HG03060 (cell line): Measurements from ENCODE around the gene UBXN4.
"Not testable (repeated sequence)": the region's sequence is repeated elsewhere in the genome, so short reads cannot be mapped to it uniquely, and the experiment has no call there.

Experiments
- ATAC-seq: cut with Tn5 transposase; IDR thresholded peaks from one replicate; pipeline ENCODE4 v1.9.1; 2021; ENCODE audit warnings: low read depth, moderate number of reproducible peaks; ENCODE audit not compliant: unreplicated experiment

Gene UBXN4

DNA sequence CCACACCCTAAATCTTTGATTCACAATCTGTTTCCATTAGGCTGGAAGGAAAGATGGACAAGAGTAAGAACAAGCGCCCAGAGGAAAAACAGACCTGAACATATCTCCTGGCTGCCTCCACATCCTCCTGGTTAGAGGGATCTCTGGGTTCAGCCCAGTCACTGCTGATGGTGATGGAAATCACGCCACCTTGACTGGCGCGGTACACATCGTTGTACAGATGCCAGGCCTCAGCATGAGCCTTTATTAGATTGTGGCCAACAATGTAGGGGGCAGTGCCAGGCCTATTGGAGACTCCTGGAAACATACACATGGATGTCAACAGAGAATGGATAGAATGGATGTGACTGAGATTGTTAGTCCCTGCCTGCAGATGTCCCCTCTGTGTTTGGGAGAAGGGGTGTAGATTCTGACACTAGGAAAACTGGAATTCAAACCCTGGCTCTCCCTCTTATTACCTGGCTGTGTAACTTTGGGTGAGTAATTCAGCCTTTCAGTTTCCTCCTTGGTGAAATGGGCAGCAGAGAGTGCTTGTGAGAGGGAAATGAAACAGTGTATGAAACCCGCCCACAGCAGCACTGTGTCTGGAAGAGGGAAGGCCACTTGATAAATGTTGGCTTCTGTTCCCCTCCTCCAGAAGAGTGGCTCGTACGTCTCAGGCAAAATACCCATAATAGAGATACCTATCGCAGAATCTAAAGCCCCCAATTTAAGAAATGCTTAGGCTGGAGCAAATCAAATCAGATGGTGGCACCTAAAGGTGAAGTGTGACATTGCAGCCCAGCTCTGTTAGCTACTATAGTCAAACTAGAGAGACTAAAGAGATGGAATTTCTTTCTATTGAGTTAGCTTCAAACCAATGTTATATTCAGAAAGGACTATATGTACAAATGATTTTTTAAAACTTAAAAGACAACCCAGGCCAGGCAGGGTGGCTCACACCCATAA, 59.1 kb downstream of the UBXN4 start:
- ATAC-seq = no peak

DNA sequence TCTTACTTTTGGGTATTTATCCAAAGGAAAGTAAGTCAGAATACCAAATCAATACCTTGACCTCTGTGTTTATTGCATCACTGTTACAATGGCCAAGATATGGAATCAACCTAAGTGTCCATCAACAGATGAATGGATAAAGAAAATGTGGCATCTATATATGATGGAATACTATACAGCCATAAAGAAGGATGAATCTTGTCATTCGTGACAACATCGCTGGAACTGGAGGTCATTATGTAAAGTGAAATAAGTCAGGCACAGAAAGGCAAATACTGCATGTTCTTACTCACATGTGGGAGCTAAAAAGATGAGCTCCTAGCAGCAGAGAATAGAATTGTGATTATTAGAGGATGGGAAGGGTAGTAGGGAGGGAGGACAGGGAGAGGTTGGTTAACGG, 60.7 kb downstream of the UBXN4 start:
- ATAC-seq = no peak

DNA sequence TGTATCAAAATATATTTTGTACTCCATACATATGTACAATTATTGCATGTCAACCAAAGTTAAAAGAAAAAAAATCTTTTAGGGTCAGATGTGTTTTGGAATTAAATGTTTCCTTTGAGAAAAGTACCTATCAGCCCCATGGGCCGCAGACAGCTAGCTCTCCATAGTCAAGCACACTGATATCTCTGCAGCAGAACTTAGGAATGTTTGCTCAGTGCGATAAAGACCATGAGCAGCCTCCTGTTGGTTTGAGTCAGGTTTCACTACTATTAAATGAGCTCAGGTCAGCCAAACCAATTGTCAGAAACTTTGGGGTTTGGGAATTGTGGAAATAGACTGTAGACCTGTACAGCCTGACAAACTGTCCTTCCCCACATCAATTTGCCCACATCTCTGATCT, 61.6 kb downstream of the UBXN4 start:
- no peak for ATAC-seq

DNA sequence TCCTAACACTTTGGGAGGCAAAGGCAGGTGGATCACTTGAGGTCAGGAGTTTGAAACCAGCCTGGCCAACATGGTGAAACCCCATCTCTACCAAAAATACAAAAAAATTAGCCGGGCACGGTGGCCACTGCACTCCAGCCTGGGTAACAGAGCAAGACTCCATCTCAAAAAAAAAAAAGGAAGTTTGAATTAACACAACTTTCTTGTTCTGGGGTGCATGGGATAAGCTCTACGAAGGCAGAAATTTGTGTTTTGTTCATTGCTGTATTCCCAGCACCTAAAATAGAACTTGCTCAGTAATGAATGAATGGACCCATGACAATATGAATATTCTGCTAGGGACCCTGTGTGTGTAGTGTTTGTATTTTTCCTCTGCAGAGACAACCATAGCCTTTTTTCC, 66.2 kb downstream of the UBXN4 start:
- not testable (repeated sequence) for ATAC-seq

DNA sequence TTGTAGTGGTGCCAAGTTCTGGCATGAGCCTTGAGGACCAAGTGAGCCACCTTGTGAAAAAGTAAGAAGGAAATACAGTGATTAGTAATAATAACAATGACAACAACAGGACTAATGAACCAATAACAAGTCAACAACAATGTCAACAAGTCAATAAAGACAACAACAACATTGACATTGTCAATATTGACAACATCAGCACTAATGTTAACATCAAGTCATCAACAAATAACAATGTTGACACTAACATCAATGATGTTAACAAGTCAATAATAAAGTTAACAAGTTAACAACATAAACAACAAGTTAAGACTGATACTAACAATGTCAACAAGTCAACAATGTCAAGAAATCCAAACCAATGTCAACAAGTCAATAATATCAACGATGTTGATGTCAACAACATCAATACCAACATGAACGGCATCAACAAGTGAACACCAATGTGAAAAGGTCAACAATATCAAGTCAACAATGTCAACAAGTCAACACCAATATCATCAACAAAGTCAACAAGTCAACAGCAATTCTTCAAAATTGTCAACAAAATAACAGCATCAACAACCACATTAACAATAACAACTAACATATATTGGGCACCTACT, 71.4 kb downstream of the UBXN4 start:
- ATAC-seq = no peak

DNA sequence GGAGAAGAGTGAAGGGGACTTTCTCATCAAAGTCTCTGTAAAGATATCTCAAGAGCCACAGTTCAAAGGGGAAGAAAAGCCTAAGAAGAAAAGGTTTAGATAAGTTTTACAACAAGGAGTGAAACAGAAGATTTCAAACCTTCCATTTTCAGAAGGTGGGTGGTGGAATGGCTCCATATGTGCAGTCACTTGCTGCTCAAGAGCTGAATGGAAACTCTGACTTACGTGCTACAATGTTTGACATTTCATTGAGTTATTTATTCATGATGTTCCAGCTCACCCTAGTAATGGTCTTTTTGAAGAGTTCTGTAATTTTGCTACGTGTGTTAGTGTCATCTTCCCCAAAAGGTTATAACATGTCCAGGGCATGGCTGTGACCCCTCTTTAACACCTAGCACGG, 73.6 kb downstream of the UBXN4 start:
- ATAC-seq = no peak

DNA sequence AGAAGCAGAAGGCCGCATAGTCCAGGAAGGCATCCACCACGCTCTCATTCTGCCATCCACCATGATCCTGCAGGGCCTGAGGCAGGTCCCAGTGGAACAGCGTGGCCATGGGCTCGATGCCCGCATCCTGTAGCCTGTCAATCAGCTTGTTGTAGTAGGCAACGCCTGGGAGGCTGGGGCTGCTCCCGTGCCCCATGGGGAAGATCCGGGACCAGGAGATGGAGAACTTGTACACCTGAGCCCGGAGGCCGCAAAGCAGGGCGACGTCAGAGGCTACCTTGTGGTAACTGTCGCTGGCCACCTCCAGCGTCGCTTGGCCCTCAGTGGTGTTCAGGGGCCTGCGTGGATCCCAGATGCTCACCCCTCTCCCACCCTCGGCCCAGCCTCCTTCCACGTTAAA, 75.8 kb downstream of the UBXN4 start:
- ATAC-seq = no peak

DNA sequence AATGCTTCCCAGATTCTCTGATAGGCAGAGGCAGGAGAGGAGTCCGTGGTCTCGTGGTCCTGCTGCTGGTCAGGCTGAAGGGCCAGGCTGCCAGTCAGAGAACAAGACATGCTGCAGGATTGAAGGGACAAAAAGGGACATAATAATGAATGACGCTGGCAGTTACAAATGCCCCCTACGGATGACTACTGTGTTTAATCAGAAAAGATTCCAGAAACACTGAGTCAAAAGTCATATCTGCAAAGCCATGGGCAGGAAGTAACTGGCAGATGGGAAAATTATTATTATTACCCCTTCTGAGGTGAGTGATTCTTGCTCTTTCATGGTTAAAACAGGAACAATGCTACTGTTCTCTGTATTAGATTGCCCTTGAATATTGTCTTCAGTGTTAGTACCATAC, 76.3 kb downstream of the UBXN4 start:
- ATAC-seq = no peak

DNA sequence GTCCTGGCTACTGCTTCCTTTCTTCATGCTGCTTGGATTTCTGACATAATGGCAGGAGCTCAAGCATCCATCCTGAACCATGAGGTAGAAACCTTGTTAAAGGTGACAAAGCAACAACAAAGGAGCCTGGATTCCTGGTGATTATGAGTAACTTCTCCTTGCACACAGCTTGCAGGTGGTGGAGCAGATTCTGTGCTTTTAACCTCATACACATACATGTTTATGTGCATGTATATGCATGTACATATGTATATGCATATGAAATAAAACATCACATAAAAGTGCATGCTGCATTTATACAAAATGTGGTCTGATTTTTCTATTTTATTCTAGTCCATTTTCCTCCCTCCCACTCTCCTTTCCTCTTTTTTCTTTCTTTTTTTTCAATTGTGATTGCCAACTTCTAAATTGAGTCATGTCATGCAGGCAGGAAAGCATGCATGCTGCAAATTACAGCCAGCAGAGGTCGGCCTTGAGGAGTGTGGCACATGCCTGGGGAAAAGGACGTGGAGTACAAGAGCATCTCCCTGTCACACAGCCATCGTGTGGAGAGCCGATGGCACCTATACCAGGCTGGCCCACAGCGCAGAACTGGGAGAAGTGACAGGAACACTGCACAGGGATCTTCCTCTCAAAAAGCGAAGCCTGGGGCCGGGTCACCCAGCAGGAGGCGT, 77.4 kb downstream of the UBXN4 start:
- ATAC-seq = no peak

DNA sequence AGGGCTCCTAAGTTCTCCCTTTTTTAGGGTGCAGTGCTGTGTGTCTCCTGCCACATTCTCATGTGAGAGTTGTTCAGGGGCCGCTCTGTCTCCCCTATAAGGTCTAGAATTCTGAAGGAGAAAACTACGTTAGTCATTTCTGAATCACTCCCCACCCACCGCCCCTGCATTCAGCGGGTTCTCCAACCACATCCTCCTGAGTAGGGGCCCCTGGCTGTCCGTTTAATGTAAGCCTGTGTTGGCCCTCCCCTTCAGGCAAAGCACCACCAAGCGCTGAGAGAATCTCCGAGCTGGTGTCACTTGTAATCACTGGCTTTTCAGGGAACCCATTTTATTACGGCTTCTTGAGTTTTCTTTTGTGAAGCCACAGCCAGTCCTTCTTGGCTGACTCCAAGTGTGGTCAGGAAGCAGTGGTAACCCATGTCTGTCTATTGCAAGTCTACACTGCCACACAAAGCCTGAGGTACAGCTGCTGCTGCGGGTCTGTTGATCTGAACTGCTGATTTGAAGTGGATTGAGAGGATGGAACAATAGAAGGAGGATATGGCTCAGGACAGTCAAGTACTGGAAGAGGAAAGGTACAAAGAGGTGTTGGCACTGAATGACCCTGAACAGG, 78.5 kb downstream of the UBXN4 start:
- peak; percentile 61 for ATAC-seq

DNA sequence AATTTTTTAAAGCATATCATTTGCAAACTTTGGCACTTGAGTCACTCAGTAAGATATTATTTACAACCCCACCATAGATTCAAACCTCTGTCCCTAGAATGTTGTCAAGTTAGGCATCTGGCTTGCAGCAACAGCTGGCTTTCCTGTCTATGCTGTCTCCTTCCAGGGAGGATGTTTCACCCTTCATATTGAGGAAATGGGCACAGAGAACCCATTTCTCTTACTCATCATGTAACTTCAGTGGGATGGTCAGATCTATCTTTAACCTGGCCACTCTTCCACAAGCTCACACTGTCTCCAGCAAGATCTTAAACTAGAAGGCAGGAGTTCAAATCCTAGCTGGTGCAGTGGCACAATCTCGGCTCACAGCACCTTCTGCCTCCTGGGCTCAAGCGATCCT, 79.5 kb downstream of the UBXN4 start:
- no peak for ATAC-seq

DNA sequence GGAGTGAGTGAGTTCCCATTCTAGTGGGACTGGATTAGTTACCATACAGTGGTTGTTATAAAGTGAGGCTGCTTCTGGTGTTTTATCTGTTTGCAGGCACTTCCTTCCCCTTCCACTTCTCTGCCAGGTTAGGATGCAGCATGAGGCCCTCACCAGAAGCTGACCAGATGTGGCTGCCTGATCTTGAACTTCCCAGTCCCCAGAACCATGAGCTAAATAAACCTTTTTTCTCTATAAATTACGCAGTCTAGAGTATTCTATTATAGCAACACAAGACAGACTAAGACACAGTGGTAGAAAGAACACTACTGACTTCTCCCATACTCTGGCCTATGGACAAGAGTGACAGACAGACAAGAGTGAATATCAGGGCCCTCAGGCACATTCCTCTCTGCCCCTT, 81.2 kb downstream of the UBXN4 start:
- no peak for ATAC-seq

DNA sequence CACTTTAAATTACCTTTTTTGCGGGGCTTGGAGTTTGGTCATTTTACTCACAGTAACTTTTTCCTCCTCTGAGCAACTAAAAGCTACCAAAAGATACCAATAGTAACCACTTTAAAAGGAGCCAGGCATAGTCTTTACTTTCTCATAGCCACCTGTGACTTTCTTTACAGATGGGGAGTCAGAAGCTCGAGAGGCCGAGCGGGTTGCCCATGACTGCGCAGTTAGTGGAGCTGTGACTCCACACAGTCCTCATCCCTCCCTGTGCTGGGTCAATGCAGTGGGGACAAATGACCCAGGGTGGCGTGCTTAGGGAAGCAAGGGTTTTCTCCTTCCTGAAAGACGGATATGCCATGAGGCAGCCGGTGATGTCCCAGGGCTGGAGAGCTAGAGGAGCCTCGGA, 83.5 kb downstream of the UBXN4 start:
- no peak for ATAC-seq

DNA sequence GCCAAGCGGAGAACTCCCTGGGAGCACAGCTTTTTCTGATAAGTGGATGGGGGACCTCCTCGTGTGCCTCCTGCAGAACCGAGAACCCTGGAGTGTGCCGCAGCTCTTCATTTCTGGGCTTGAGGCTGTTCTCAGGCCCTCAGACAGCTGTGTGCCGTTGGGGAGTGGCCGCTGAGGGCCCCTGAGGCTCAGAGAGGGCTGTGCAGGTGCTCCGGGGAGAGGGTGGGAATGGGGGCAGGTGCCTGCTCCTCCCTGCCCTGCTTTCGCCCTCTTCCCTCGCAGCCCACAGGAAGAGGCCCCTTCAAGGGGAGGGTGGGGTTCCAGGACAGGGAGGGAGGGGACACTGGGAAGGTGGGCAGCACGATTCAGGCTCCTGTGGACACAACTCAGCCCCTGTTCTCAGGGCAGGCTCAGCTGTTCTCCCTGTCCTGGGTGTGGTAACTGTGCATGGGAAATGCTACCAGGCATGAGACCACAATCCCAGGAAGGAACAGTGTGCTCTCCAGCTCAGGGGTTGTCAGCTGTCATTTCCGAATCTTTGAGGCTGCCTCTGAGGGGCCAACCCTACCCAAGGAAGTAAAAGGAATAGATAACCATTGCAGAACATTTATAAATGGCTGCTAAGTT, 84.0 kb downstream of the UBXN4 start:
- no peak for ATAC-seq

DNA sequence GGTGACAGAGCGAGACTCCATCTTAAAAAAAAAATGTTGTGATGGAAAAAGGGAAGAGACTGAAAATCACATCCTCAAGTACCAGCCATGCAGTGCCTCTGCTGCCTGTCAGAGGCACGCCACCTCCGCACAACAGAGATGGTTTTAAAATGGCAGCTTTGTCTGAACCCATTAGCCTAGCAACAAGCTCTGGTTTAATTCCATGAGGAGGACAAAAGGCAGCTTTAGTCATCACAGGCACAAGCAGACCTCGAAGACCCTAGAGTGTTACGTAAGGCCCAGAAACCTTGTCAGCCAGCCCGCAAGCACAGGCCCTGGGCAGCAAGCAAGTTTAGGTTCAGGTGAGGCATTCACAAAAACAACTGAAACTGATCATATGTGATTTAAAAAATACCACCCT, 84.9 kb downstream of the UBXN4 start:
- ATAC-seq = no peak

DNA sequence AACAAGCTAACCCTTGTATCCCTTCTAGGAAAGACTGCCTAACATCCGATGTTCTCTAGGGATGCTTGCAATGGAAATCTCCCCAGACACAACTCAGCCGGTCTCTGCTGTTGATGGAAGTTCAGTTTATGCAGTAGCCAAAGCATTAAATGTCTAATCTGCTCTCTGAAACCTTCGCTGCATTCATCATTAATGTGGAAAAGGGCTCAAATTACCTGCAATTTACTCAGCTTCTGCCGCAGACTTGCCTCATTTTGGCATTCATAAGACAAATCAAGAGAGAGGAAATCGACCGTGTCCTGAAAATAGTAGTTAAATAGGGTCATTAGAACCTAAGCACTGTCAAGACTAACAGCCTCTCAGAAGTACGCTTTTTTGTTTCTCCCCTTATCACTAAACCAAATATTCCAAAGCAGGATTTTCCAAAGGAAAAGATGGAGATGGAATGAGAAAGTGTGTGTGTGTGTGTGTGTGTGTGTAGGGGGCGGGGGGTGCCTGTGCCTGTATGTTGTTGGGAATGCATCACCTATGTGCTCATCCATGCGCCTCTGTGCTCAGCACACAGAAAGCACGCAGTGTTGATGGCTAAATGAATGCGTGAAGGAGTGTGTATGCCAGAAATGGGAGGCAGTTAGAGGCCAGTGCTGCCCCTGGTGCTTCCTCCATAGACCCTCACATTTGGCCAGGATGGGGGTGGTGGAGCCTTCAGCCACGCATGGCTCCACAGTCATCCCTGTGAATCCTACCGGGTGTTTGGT, 87.9 kb downstream of the UBXN4 start:
- ATAC-seq = no peak

DNA sequence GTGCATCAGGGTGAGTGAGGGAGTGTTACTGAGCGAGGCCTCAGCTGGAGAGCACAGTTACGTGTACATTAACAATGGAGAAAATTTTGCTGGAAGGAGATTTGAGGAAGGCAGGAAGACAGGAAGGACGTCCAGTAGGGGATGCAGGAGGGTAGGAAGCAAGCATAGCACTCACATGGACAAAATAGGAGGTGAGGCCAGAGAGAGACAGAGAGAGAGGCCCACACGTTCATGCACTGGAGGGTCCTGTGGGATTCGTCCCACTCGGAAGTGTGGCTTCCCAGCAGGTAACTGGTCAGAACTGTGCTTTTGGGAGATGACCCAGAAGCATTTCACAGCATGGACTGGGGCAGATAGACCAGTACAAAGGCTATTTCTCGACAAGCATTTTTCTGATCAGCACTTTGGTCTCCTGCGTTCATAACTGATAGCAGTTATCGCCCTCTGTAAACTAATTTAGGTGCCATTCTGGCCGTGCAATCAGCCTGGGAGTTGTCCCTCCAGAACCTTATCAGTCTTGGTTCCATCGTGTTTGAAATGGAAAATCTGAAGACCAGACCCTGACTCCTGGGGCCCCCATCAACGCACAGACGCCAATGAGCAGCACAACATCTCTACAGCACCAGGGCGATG, 89.6 kb downstream of the UBXN4 start:
- no peak for ATAC-seq

DNA sequence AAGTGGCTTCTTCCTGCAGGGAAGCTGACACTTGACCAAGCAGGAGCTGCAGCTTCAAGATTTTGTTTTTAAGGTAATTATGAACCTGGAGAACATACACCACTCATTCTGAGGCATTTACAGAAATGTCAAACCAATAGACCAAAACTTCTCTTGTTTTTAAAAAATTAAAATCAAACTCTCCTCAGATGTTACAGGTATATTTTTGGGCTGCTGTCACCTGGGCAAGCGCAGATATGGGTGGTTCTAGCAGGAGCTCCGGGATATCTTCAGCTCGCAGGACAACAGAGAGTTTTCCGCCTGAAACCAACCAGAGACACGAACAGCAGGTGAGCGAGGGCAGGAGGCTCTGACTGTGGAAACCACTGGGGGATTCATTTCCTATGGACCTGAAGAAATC, 91.2 kb downstream of the UBXN4 start:
- no peak for ATAC-seq
